Measurements from ENCODE around the gene TXNRD2.

TXNRD2 gene

DNA sequence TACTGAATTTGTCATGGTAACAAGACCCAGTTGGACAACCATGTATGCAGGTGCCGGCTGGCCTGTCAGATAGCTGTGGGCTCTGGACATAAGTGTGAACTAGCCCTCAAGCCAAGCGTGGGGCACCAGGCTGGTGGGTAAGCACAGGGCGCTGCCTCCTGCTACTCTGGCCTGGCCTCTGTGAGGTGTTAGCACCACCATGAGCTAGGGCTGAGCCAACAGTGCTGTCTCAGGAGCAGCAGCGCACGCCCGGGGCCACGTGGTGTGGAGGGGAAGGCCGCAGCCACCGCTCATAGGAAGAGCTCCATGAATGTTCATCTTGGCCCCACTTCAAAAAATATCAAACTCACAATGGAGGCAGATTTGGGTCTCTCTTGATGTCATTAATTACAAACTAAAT lies 51.7 kb downstream of the TXNRD2 start:
- H3K4me3 ChIP-seq (ENCODE audit: low read depth, low read length): no peak overlapping the region
- TF ChIP-seq CTCF (IDR thresholded peaks at IDR 0.05; ENCODE audit: borderline replicate concordance, insufficient read depth, low read depth, low read length): no peak

GRCh38 chr22:19888131-19888746 lies 53.4 kb downstream of the TXNRD2 start:
- TF ChIP-seq CTCF (IDR thresholded peaks at IDR 0.05; ENCODE audit: borderline replicate concordance, insufficient read depth, low read depth, low read length): no peak
- H3K4me3 ChIP-seq (ENCODE audit: low read depth, low read length): no peak overlapping the region

DNA sequence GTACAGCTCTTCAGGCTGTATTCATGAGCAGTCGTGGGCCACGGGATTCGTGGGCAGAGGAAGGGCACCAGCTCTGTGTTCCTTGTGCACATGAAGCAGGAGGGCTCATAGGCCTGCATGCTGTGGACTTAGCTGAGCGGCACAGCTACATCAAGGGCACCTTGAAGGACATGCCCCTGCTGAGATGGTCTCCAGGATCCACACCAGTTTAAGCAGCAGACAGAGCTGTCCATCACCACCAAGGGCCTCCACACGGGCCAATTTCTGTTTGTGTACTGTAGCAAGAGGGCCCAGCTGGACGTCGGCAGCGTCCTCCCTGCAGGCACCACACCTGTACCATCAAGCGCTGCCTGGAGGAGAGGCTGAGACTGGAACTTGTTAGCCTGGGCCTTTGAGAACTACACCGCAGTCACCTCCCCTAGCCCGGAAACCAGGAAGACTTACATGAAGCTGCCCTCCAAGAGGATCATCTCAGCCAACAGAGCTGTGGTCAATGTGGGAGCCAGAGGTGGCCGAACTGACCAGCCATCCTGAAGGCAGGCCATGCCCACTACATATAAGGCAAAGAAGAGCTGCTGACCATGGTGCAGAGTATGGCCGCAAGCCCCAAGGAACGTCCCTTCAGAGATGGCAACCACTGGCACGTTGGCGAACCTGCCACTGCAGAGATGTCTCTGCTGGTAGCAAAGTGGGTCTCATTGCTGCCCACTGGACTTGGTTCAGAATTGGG lies 54.2 kb downstream of the TXNRD2 start:
- no peak for TF ChIP-seq CTCF (IDR thresholded peaks at IDR 0.05; ENCODE audit: borderline replicate concordance, insufficient read depth, low read depth, low read length)

GRCh38 chr22:19886605-19887255 lies 54.9 kb downstream of the TXNRD2 start:
- no peak overlapping the region for H3K4me3 ChIP-seq (ENCODE audit: low read depth, low read length)

More for the DNA sequence above, 54.2 kb downstream of the TXNRD2 start:
- no peak overlapping the region for H3K4me3 ChIP-seq (ENCODE audit: low read depth, low read length)

DNA sequence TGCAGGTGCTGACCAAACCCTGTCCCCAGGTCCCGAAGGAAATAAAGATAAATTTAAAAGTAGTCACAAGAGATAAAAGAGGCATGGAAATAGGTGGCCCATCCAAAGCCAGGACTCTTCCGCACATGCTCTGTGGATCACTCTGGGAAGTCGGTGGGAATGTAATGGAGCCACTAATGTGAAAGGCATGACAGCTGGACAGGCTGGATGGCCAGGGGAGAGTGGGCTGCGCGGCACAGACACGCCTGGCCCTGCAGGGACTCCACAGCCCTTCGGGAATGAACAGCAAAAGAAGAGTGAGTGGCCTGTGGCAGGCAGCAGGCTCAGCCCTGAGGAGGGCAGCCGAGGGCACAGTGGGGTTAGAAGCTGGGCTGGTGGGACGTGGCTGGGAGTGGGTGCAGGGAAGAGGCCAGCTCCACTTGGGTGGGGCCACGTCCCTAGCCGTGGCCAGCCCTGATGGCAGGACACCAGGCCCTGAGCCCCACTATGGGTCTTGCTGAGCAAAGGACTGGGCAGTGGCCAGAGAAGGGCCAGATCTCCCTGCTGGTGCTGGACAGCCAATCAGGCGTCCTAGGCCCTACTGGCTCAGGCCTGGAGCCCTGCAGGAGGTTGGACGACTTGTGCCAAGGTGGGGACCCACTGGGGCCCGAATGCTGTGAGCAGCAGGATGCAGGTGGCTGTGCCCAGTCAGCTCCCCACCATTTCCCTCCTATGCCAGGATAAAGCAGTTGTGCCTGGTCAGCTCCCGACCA lies 55.6 kb downstream of the TXNRD2 start:
- no peak for TF ChIP-seq CTCF (IDR thresholded peaks at IDR 0.05; ENCODE audit: borderline replicate concordance, insufficient read depth, low read depth, low read length)
- no peak overlapping the region for H3K4me3 ChIP-seq (ENCODE audit: low read depth, low read length)

More at GRCh38 chr22:19886605-19887255, 54.9 kb downstream of the TXNRD2 start:
- no peak for TF ChIP-seq CTCF (IDR thresholded peaks at IDR 0.05; ENCODE audit: borderline replicate concordance, insufficient read depth, low read depth, low read length)

GRCh38 chr22:19884954-19885751 lies 56.5 kb downstream of the TXNRD2 start:
- no peak for TF ChIP-seq CTCF (IDR thresholded peaks at IDR 0.05; ENCODE audit: borderline replicate concordance, insufficient read depth, low read depth, low read length)
- H3K4me3 ChIP-seq (ENCODE audit: low read depth, low read length): no peak overlapping the region
